GDM1 (cell line): Measurements from ENCODE around the gene MYL3.

ENCODE experiments used
- DNase-seq: peaks from one replicate; lab custom pipeline; 2025; lab: John Stamatoyannopoulos, UW

Gene MYL3

GRCh38 chr3:46865031-46865507 lies 1.8 kb upstream of the MYL3 start:
- no peak for DNase-seq

- no peak for DNase-seq
These were observed 1.0 kb upstream of the MYL3 start for GRCh38 chr3:46864061-46864881.

- DNase-seq = no peak
These were observed 747 bp downstream of the MYL3 start for GRCh38 chr3:46862369-46863025.

- DNase-seq = no peak
These were observed 1.5 kb downstream of the MYL3 start for GRCh38 chr3:46861605-46862368.

- no peak for DNase-seq
These were observed 2.2 kb downstream of the MYL3 start for GRCh38 chr3:46860810-46861604.

GRCh38 chr3:46860017-46860809 lies 3.0 kb downstream of the MYL3 start:
- no peak for DNase-seq

GRCh38 chr3:46859001-46859710 lies 4.1 kb downstream of the MYL3 start:
- no peak for DNase-seq

- DNase-seq = no peak
These were observed 4.8 kb downstream of the MYL3 start for GRCh38 chr3:46858456-46858855.

- no peak for DNase-seq
These were observed 5.5 kb downstream of the MYL3 start for GRCh38 chr3:46857485-46858341.

GRCh38 chr3:46856576-46857471 lies 6.4 kb downstream of the MYL3 start:
- no peak for DNase-seq

GRCh38 chr3:46854555-46854991 lies 8.7 kb downstream of the MYL3 start:
- DNase-seq = no peak

GRCh38 chr3:46853441-46854415 lies 9.5 kb downstream of the MYL3 start:
- no peak for DNase-seq

GRCh38 chr3:46852839-46853355 lies 10.3 kb downstream of the MYL3 start:
- DNase-seq = no peak

- no peak for DNase-seq
These were observed 10.9 kb downstream of the MYL3 start for GRCh38 chr3:46852334-46852720.

- DNase-seq = no peak
These were observed 11.6 kb downstream of the MYL3 start for GRCh38 chr3:46851364-46852333.

GRCh38 chr3:46850468-46850779 lies 12.8 kb downstream of the MYL3 start:
- no peak for DNase-seq
